GM18519 (cell line): ENCODE measurements around the gene INSIG1.
A peak's percentile ranks its signal among the peaks of the same experiment; 100 is the strongest.

ENCODE experiments used
- ATAC-seq: cut with Tn5 transposase; IDR thresholded peaks from one replicate; pipeline ENCODE4 v1.9.1; 2021; ENCODE audit warnings: mild to moderate bottlenecking, moderate library complexity; ENCODE audit not compliant: unreplicated experiment, low FRiP score

INSIG1 gene

GRCh38 chr7:155323001-155323638, 25.4 kb downstream of the INSIG1 start:
- ATAC-seq = no peak

GRCh38 chr7:155324012-155324917, 26.6 kb downstream of the INSIG1 start:
- no peak for ATAC-seq

- ATAC-seq = no peak
Measured at GRCh38 chr7:155324918-155325235, 27.2 kb downstream of the INSIG1 start.

GRCh38 chr7:155326385-155326784, 28.7 kb downstream of the INSIG1 start:
- ATAC-seq = no peak

- no peak for ATAC-seq
Measured at GRCh38 chr7:155327590-155328320, 30.1 kb downstream of the INSIG1 start.

- ATAC-seq = no peak
Measured at GRCh38 chr7:155329225-155329624, 31.5 kb downstream of the INSIG1 start.

- ATAC-seq = no peak
Measured at GRCh38 chr7:155331396-155331795, 33.7 kb downstream of the INSIG1 start.

- no peak for ATAC-seq
Measured at GRCh38 chr7:155333346-155334234, 35.9 kb downstream of the INSIG1 start.

- no peak for ATAC-seq
Measured at GRCh38 chr7:155336812-155337602, 39.3 kb downstream of the INSIG1 start.

- no peak for ATAC-seq
Measured at GRCh38 chr7:155337946-155338631, 40.4 kb downstream of the INSIG1 start.

GRCh38 chr7:155338632-155339320, 41.1 kb downstream of the INSIG1 start:
- ATAC-seq = peak; percentile 47

- no peak for ATAC-seq
Measured at GRCh38 chr7:155339474-155339873, 41.8 kb downstream of the INSIG1 start.

GRCh38 chr7:155340071-155340531, 42.4 kb downstream of the INSIG1 start:
- no peak for ATAC-seq

- no peak for ATAC-seq
Measured at GRCh38 chr7:155340721-155341120, 43.0 kb downstream of the INSIG1 start.

GRCh38 chr7:155341463-155341983, 43.8 kb downstream of the INSIG1 start:
- ATAC-seq = no peak

- ATAC-seq = no peak
Measured at GRCh38 chr7:155342313-155342712, 44.6 kb downstream of the INSIG1 start.

- no peak for ATAC-seq
Measured at GRCh38 chr7:155343150-155343549, 45.5 kb downstream of the INSIG1 start.

GRCh38 chr7:155343661-155344121, 46.0 kb downstream of the INSIG1 start:
- ATAC-seq = no peak
